Karpas-422 (cell line): ENCODE data around the gene HMSD. TPM values are rescaled to one million over a fixed set of nuclear protein-coding genes. Genes with fewer than 3 reads are reported as not detected.
"Not testable (repeated sequence)": the region's sequence is repeated elsewhere in the genome, so short reads cannot be mapped to it uniquely, and the experiment has no call there.

Source experiments
- DNase-seq: peaks from one replicate; pipeline ENCODE4 v3.0.0-alpha.2; 2015
- H2AFZ ChIP-seq: fragments of 200-600 bp; sonication (generic); 2 replicates; pipeline ENCODE4 v1.6.1; 2014; ENCODE audit warnings: antibody characterized with exemption, low read length, mixed read lengths
- H3K27ac ChIP-seq: fragments of 200-600 bp; sonication (generic); 2 replicates; pipeline ENCODE4 v1.5.1; 2014; ENCODE audit warnings: mild to moderate bottlenecking, low read length, moderate library complexity
- H3K27me3 ChIP-seq: fragments of 200-600 bp; sonication (generic); 2 replicates; pipeline ENCODE4 v1.6.1; 2014; ENCODE audit warnings: low read length, mixed read lengths
- H3K36me3 ChIP-seq: fragments of 200-600 bp; sonication (generic); 2 replicates; pipeline ENCODE4 v1.6.1; 2014; ENCODE audit warnings: low read length, mixed read lengths; ENCODE audit not compliant: insufficient read depth
- H3K4me1 ChIP-seq: fragments of 200-600 bp; sonication (generic); 2 replicates; pipeline ENCODE4 v1.6.1; 2014; ENCODE audit warnings: mild to moderate bottlenecking, low read length, mixed read lengths
- H3K4me2 ChIP-seq: fragments of 200-600 bp; sonication (generic); 2 replicates; pipeline ENCODE4 v1.6.1; 2014; ENCODE audit warnings: low read length, low read depth, mild to moderate bottlenecking; ENCODE audit not compliant: poor library complexity, severe bottlenecking
- H3K4me3 ChIP-seq: fragments of 200-600 bp; sonication (generic); 2 replicates; pipeline ENCODE4 v1.5.1; 2014; ENCODE audit warnings: mild to moderate bottlenecking, antibody characterized with exemption, low read length, mixed read lengths
- H3K79me2 ChIP-seq: fragments of 200-600 bp; sonication (generic); 2 replicates; pipeline ENCODE4 v1.6.1; 2014; ENCODE audit warnings: mild to moderate bottlenecking, low read length, mixed read lengths
- H3K9ac ChIP-seq: fragments of 200-600 bp; sonication (generic); 2 replicates; pipeline ENCODE4 v1.6.0; 2014; ENCODE audit warnings: low read length
- H3K9me2 ChIP-seq: fragments of 200-600 bp; sonication (generic), shearing (Covaris generic); replicated peaks from 2 replicates; pipeline ENCODE4 v1.6.0; 2014; ENCODE audit warnings: mild to moderate bottlenecking, low read length, moderate library complexity; ENCODE audit not compliant: insufficient read depth
- H3K9me3 ChIP-seq: fragments of 300-700, 200-600 bp; sonication (generic); 2 replicates; pipeline ENCODE4 v1.6.1; 2014; ENCODE audit warnings: low read length, mixed read lengths
- H4K20me1 ChIP-seq: fragments of 200-600 bp; sonication (generic); 2 replicates; pipeline ENCODE4 v1.6.1; 2014; ENCODE audit warnings: mild to moderate bottlenecking, antibody characterized with exemption, low read length, low read depth; ENCODE audit not compliant: insufficient read depth
- total RNA-seq: library from RNA; depleted of rRNA; stranded (reverse); fragments of >200 nt; shearing (Covaris generic); gene quantifications from 2 replicates; pipeline ENCODE4 v1.2.3, GENCODE V29; 2014; ENCODE audit warnings: low replicate concordance

The HMSD gene
- total RNA-seq, 1 experiment from 2014 or later: not detected

- H3K79me2 ChIP-seq: no peaks in the 10 kb centered on the region
These were observed 31.3 kb upstream of the HMSD start for GRCh38 chr18:63917817-63918216.

GRCh38 chr18:63922049-63922448, 27.1 kb upstream of the HMSD start:
- Histone ChIP-seq H3K9ac (no peak overlapping the region), H3K36me3 (no peaks in the 10 kb centered on the region), H3K79me2 (no peaks in the 10 kb centered on the region), H3K4me3 (no peak overlapping the region), H2AFZ (no peak overlapping the region), H4K20me1 (no peaks in the 10 kb centered on the region), H3K9me3 (no peaks in the 10 kb centered on the region), H3K27ac (no peak overlapping the region), H3K9me2 (no peaks in the 10 kb centered on the region), H3K4me2 (no peak overlapping the region), H3K27me3 (no peaks in the 10 kb centered on the region), H3K4me1 (no peaks in the 10 kb centered on the region)
- no peak for DNase-seq

More at GRCh38 chr18:63917817-63918216, 31.3 kb upstream of the HMSD start:
- no peaks in the 10 kb centered on the region for H3K9me2 ChIP-seq
- H3K4me1 ChIP-seq: no peaks in the 10 kb centered on the region
- H3K9ac ChIP-seq: no peak overlapping the region
- H3K9me3 ChIP-seq: no peaks in the 10 kb centered on the region
- no peak overlapping the region for H3K4me3 ChIP-seq
- H3K27ac ChIP-seq: no peak overlapping the region
- no peak for DNase-seq
- no peaks in the 10 kb centered on the region for H3K27me3 ChIP-seq
- H2AFZ ChIP-seq: no peak overlapping the region
- no peak overlapping the region for H3K4me2 ChIP-seq
- H4K20me1 ChIP-seq: no peaks in the 10 kb centered on the region
- H3K36me3 ChIP-seq: no peaks in the 10 kb centered on the region

DNA sequence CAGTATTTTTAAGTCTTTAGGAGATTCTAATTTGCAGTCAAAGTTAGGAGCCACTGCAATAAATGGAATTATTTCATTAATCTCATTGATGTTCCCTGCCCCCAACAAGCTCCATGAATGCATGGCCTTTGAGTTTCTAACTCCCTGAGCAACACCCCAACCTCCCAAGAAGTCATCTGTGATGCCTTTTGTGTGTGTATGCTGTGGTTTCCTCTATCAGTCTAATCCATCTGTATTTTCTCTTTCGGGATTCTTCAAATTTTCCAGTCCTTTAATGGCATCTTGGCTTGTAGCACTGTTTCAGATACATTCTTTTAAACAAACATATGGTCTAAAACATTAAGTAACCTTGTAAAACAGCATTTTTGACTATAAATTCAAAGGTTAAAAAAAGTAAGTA, 24.6 kb upstream of the HMSD start:
- H3K4me2 ChIP-seq: no peak overlapping the region
- no peaks in the 10 kb centered on the region for H3K36me3 ChIP-seq
- no peak for DNase-seq
- H4K20me1 ChIP-seq: no peaks in the 10 kb centered on the region
- H3K9me3 ChIP-seq: no peaks in the 10 kb centered on the region
- no peak overlapping the region for H3K9ac ChIP-seq
- no peaks in the 10 kb centered on the region for H3K27me3 ChIP-seq
- H3K4me3 ChIP-seq: no peak overlapping the region
- H3K79me2 ChIP-seq: no peaks in the 10 kb centered on the region
- H3K27ac ChIP-seq: no peak overlapping the region
- no peak overlapping the region for H2AFZ ChIP-seq
- H3K9me2 ChIP-seq: no peaks in the 10 kb centered on the region
- no peaks in the 10 kb centered on the region for H3K4me1 ChIP-seq

GRCh38 chr18:63928331-63928730, 20.8 kb upstream of the HMSD start:
- H3K4me3 ChIP-seq: no peak overlapping the region
- H3K79me2 ChIP-seq: no peaks in the 10 kb centered on the region
- H3K36me3 ChIP-seq: no peaks in the 10 kb centered on the region
- H3K9me2 ChIP-seq: no peaks in the 10 kb centered on the region
- H3K4me2 ChIP-seq: no peak overlapping the region
- no peaks in the 10 kb centered on the region for H4K20me1 ChIP-seq
- H3K9me3 ChIP-seq: no peaks in the 10 kb centered on the region
- H3K27ac ChIP-seq: no peak overlapping the region
- no peaks in the 10 kb centered on the region for H3K4me1 ChIP-seq
- no peak for DNase-seq
- H2AFZ ChIP-seq: no peak overlapping the region
- no peak overlapping the region for H3K9ac ChIP-seq
- H3K27me3 ChIP-seq: no peaks in the 10 kb centered on the region

- not testable (repeated sequence) for H3K4me3 ChIP-seq, H3K36me3 ChIP-seq, H3K27me3 ChIP-seq, H3K9me3 ChIP-seq, H2AFZ ChIP-seq, H3K9ac ChIP-seq, H3K4me1 ChIP-seq, H4K20me1 ChIP-seq, DNase-seq, H3K9me2 ChIP-seq, H3K4me2 ChIP-seq, H3K27ac ChIP-seq, H3K79me2 ChIP-seq
These were observed 19.7 kb upstream of the HMSD start for GRCh38 chr18:63929369-63929768.

DNA sequence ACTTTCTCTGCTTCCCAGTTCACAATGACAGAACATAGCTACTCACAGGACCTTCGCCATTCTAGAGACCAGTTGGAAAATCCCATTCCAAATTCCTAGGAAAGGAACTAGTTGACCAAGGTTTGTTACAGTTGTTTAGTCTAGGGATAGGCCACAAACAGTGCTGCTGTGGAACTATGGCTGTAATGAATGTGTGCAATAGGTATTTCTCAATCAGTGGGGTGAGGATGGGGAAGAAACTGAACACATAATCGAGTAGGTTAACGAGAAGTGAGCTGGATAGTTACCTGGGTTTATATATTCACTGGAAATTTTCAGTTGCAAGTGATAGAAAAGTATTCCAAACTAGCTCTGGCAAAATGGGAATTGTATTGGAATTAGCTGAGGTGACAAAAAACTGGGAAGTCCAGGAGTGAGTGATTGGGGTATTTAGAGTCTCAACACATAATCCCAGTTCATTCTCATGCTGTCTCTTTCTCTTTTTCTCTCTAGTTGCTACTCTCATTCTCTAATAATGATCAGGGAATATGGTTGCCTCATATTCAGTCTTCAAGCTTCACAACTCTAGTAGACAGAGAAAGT, 18.2 kb upstream of the HMSD start:
- Histone ChIP-seq H3K27ac (no peak overlapping the region), H3K27me3 (no peaks in the 10 kb centered on the region), H3K9ac (no peak overlapping the region), H3K9me2 (no peaks in the 10 kb centered on the region), H3K79me2 (no peaks in the 10 kb centered on the region), H3K4me1 (peaks cover 2% of the 10 kb centered on the region), H3K4me3 (no peak overlapping the region), H2AFZ (no peak overlapping the region), H3K36me3 (no peaks in the 10 kb centered on the region), H4K20me1 (no peaks in the 10 kb centered on the region), H3K4me2 (no peak overlapping the region), H3K9me3 (no peaks in the 10 kb centered on the region)
- no peak for DNase-seq

DNA sequence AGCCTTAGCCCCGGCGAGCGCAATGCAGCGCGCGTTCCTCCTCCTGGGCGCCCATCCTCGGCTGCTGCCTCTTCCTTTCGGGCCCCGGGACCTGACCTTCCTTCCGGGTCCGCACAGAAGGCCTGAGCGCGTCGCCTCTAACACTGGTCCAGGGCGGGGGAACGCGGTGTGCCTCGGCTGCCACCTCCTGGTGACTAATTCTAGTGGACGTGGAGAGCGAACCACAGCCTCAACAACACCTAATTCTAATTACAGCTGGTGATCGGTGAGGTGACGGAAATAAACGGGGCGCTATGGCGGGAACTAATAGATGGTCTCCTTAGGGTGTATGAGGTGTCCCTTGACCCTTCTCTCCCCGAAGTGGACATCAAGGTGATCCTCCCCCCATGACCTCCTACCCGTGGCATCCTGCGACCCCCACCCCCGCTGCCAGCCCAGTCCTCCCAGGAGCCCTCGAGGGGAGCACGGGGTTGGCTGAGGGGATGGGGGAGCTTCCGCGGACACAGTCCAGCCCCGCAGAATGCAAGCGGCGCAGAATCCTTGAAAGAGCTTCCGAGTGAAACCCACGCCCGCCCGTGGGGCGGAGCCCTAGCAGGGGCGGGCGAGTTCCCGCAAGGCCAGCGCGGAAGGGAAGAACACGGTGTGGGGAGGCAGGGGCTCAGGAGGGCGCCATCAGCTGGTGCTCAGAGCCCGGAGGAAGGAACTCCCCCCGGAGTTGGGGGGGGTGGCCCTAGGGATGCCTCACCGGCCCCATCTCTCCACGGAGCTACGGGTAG, 12.8 kb upstream of the HMSD start:
- no peaks in the 10 kb centered on the region for H3K36me3 ChIP-seq
- peak; percentile 97 for DNase-seq
- no peak overlapping the region for H3K27ac ChIP-seq
- no peaks in the 10 kb centered on the region for H3K9me3 ChIP-seq
- H3K9ac ChIP-seq: peak overlapping the region; percentile 66
- 0 out of 2 replicates have a peak, but pooled peaks cover 3% of the 10 kb centered on the region for H3K27me3 ChIP-seq
- peak overlapping the region; percentile 98 for H2AFZ ChIP-seq
- no peaks in the 10 kb centered on the region for H4K20me1 ChIP-seq
- no peaks in the 10 kb centered on the region for H3K9me2 ChIP-seq
- peaks cover 14% of the 10 kb centered on the region for H3K4me1 ChIP-seq
- H3K4me3 ChIP-seq: peak overlapping the region; percentile 69
- no peaks in the 10 kb centered on the region for H3K79me2 ChIP-seq
- peak overlapping the region; percentile 89 for H3K4me2 ChIP-seq

- Histone ChIP-seq H3K36me3 (no peaks in the 10 kb centered on the region), H3K27ac (no peak overlapping the region), H3K9ac (peak overlapping the region; percentile 66), H4K20me1 (no peaks in the 10 kb centered on the region), H3K4me2 (peak overlapping the region; percentile 89), H2AFZ (peak overlapping the region; percentile 98), H3K79me2 (no peaks in the 10 kb centered on the region), H3K4me1 (peaks cover 14% of the 10 kb centered on the region), H3K27me3 (0 out of 2 replicates have a peak, but pooled peaks cover 3% of the 10 kb centered on the region), H3K9me3 (no peaks in the 10 kb centered on the region), H3K4me3 (peak overlapping the region; percentile 69), H3K9me2 (no peaks in the 10 kb centered on the region)
- no peak for DNase-seq
These were observed 12.1 kb upstream of the HMSD start for GRCh38 chr18:63936932-63937393.
